OCI-LY7 (cell line): ENCODE results near the gene ATP6V0A1. TPM values are rescaled to one million over a fixed set of nuclear protein-coding genes. Genes with fewer than 3 reads are reported as not detected.

ENCODE experiments used
- BruUV-seq: library from RNA; stranded (reverse); fragments of 400-500 nt; replicated peaks from 2 replicates; lab custom pipeline; 2021; lab: Mats Ljungman, UMichigan
- CTCF ChIA-PET: fragments of 300-600 bp; sonication (Branson Sonifier 250); formaldehyde crosslinking; loops from one replicate; lab custom pipeline; 2022; ENCODE audit warnings: antibody characterized with exemption; ENCODE audit not compliant: unreplicated experiment; lab: Charles Lee
- POLR2A ChIA-PET: fragments of 300-600 bp; sonication (Branson Sonifier 250); formaldehyde crosslinking; loops from one replicate; lab custom pipeline; 2022; ENCODE audit warnings: antibody characterized with exemption; lab: Charles Lee
- DNase-seq: peaks from one replicate; pipeline ENCODE4 v3.0.0-alpha.2; 2015; ENCODE audit warnings: low spot score
- H2AFZ ChIP-seq: fragments of 200-600 bp; sonication (generic), shearing (Covaris generic); 2 replicates; pipeline ENCODE4 v1.6.1; 2014; ENCODE audit warnings: mild to moderate bottlenecking, antibody characterized with exemption, low read length, moderate library complexity
- H3K27ac ChIP-seq: fragments of 200-600 bp; sonication (generic); 2 replicates; pipeline ENCODE4 v1.5.1; 2014; ENCODE audit warnings: mixed run types, low read depth, mild to moderate bottlenecking, moderate library complexity, low read length, inconsistent platforms; ENCODE audit not compliant: poor library complexity, severe bottlenecking
- H3K36me3 ChIP-seq: fragments of 200-600 bp; sonication (generic); 2 replicates; pipeline ENCODE4 v1.6.1; 2014; ENCODE audit warnings: mild to moderate bottlenecking, antibody characterized with exemption, low read length, moderate library complexity, mixed read lengths; ENCODE audit not compliant: insufficient read depth
- H3K4me1 ChIP-seq: fragments of 200-600 bp; sonication (generic); 2 replicates; pipeline ENCODE4 v1.5.1; 2014; ENCODE audit warnings: mild to moderate bottlenecking, low read length; ENCODE audit not compliant: insufficient read depth, poor library complexity, severe bottlenecking
- H3K4me2 ChIP-seq: fragments of 200-600 bp; sonication (generic); 2 replicates; pipeline ENCODE4 v1.6.1; 2014; ENCODE audit warnings: mild to moderate bottlenecking, low read length
- H3K4me3 ChIP-seq: fragments of 200-600 bp; sonication (generic); 2 replicates; pipeline ENCODE4 v1.5.1; 2014; ENCODE audit warnings: mild to moderate bottlenecking, low read depth, low read length; ENCODE audit not compliant: poor library complexity, severe bottlenecking
- H3K79me2 ChIP-seq: fragments of 200-600 bp; sonication (generic); 2 replicates; pipeline ENCODE4 v1.6.1; 2016; ENCODE audit warnings: low read depth, mild to moderate bottlenecking, low read length, moderate library complexity, mixed read lengths; ENCODE audit not compliant: insufficient read depth
- H3K9me2 ChIP-seq: fragments of 200-600 bp; sonication (generic); 2 replicates; pipeline ENCODE4 v1.6.1; 2016; ENCODE audit warnings: mild to moderate bottlenecking, low read length, mixed read lengths; ENCODE audit not compliant: insufficient read depth
- H3K9me3 ChIP-seq: fragments of 200-600 bp; sonication (generic); 2 replicates; pipeline ENCODE4 v1.6.1; 2014; ENCODE audit warnings: mild to moderate bottlenecking, mixed run types, low read length, mixed read lengths
- H4K20me1 ChIP-seq: fragments of 200-600 bp; sonication (generic); 2 replicates; pipeline ENCODE4 v1.6.1; 2014; ENCODE audit warnings: mild to moderate bottlenecking, antibody characterized with exemption, low read length, moderate library complexity, mixed read lengths; ENCODE audit not compliant: insufficient read depth
- EZH2phosphoT487 ChIP-seq: fragments of 200-600 bp; sonication (generic); IDR thresholded peaks from 2 replicates; pipeline ENCODE4 v1.6.1; 2018; ENCODE audit warnings: low read depth, borderline replicate concordance, mild to moderate bottlenecking, mixed run types, antibody characterized with exemption, low read length, moderate library complexity, mixed read lengths
- intact Hi-C: fragments of 100-400 bp; cut with micrococcal nuclease; formaldehyde crosslinking; loops from one replicate; pipeline ENCODE4 v1.10.0; 2022; ENCODE audit not compliant: unreplicated experiment
- total RNA-seq, 2 experiments: library from RNA; depleted of rRNA in 1 of 2; stranded (reverse); fragments of >200 nt in 1 of 2; shearing (Covaris generic) in 1 of 2; gene quantifications; 2 replicates each; pipeline ENCODE4 v1.2.3, GENCODE V29; 2014 to 2022
- TF ChIP-seq, protein P1 (sequence below): fragments of 200-600 bp; sonication (generic); conservative IDR thresholded peaks from 2 replicates; pipeline ENCODE4 v1.5.1; 2014; ENCODE audit warnings: mild to moderate bottlenecking, antibody characterized with exemption, low read length, moderate library complexity, mixed read lengths

Gene ATP6V0A1
- total RNA-seq, 2 experiments from 2014 or later, result 19.8 to 46.9 TPM

DNA sequence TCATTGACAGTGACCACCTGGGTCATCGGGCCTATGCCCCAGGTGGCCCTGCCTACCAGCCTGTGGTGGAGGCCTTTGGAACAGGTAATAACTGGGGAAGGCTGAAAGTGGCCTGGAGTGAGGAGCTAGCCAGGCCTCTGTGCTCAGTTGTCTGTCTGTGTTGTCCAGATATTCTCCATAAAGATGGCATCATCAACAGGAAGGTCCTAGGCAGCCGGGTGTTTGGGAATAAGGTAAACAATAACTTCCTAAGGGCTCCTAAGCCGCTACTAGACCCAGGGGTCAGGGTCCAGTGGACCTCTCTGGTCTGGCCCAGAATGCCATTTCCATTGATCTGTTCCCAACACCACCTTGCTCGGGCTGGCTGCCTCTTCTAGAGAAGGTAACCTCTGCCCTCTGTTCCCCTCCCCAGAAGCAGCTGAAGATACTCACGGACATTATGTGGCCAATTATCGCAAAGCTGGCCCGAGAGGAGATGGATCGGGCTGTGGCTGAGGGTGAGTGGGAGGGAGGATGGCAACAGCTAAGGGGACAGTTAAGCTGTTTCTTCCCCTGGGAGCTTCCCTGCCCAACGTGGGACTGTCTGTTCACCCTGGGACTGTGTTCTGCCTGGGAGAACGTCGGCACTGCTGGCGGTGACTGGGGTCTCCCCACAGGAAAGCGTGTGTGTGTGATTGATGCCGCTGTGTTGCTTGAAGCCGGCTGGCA, 106.3 kb downstream of the ATP6V0A1 start:
- peaks cover 36% of the 10 kb centered on the region for H3K4me1 ChIP-seq
- no peak overlapping the region for H2AFZ ChIP-seq
- H3K4me2 ChIP-seq, result no peak overlapping the region
- DNase-seq, result no peak
- H3K4me3 ChIP-seq, result no peak overlapping the region
- ChIA-PET CTCF (no interaction called here), POLR2A (interaction anchor here (0.6 to 1.4 kb wide), 2 partner anchors 11 to 190 kb away, joined by 4 to 5 read pairs; no protein-coding TSS in a partner anchor)
- no TSS peak for BruUV-seq
- H3K27ac ChIP-seq, result no peak overlapping the region
- H3K9me2 ChIP-seq, result no peaks in the 10 kb centered on the region
- H4K20me1 ChIP-seq, result no peaks in the 10 kb centered on the region
- H3K9me3 ChIP-seq, result no peaks in the 10 kb centered on the region
- intact Hi-C loops, result no loop called here
- peaks cover 40% of the 10 kb centered on the region for H3K79me2 ChIP-seq
- H3K36me3 ChIP-seq, result peaks cover 62% of the 10 kb centered on the region
- TF ChIP-seq EZH2phosphoT487, result no peak
- TF ChIP-seq, protein P1, sequence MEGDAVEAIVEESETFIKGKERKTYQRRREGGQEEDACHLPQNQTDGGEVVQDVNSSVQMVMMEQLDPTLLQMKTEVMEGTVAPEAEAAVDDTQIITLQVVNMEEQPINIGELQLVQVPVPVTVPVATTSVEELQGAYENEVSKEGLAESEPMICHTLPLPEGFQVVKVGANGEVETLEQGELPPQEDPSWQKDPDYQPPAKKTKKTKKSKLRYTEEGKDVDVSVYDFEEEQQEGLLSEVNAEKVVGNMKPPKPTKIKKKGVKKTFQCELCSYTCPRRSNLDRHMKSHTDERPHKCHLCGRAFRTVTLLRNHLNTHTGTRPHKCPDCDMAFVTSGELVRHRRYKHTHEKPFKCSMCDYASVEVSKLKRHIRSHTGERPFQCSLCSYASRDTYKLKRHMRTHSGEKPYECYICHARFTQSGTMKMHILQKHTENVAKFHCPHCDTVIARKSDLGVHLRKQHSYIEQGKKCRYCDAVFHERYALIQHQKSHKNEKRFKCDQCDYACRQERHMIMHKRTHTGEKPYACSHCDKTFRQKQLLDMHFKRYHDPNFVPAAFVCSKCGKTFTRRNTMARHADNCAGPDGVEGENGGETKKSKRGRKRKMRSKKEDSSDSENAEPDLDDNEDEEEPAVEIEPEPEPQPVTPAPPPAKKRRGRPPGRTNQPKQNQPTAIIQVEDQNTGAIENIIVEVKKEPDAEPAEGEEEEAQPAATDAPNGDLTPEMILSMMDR, result no peak

- Histone ChIP-seq H3K9me3 (no peaks in the 10 kb centered on the region), H3K79me2 (peaks cover 40% of the 10 kb centered on the region), H2AFZ (no peak overlapping the region), H4K20me1 (no peaks in the 10 kb centered on the region), H3K4me3 (no peak overlapping the region), H3K4me2 (peak overlapping the region; percentile 90; the same call in 1 of the 2 replicates), H3K4me1 (peaks cover 36% of the 10 kb centered on the region), H3K36me3 (peaks cover 69% of the 10 kb centered on the region), H3K9me2 (no peaks in the 10 kb centered on the region), H3K27ac (peak overlapping the region; percentile 69)
- no peak for DNase-seq
- BruUV-seq, result no TSS peak
- ChIA-PET POLR2A (no interaction called here), CTCF (no interaction called here)
- intact Hi-C loops, result no loop called here
- TF ChIP-seq EZH2phosphoT487, result no peak
- TF ChIP-seq, protein P1, result no peak
These were observed 107.0 kb downstream of the ATP6V0A1 start for GRCh38 chr17:42565523-42566214.
